GM18861 (cell line): ENCODE results near the gene PTPRN2.

Experiments
- ATAC-seq: cut with Tn5 transposase; IDR thresholded peaks from one replicate; pipeline ENCODE4 v1.9.1; 2021; ENCODE audit not compliant: unreplicated experiment

Gene PTPRN2

DNA sequence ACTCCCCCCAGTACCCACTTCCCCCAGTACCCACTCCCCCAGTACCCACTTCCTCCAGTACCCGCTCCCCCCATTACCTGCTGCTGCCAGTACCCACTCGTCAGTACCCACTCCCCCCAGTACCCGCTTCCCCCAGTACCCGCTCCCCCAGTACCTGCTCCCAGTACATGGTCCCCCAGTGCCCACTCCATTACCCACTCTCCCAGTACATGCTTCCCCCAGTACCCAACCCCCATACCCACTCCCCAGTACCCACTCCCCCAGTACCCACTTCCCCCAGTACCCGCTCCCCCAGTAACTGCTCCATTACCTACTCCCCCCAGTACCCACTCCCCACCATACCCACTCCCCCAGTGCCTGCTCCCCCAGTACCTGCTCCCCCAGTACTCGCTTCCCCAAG lies 700.2 kb downstream of the PTPRN2 start:
- no peak for ATAC-seq

- ATAC-seq, result no peak
These were observed 700.9 kb downstream of the PTPRN2 start for GRCh38 chr7:157886711-157887110.

DNA sequence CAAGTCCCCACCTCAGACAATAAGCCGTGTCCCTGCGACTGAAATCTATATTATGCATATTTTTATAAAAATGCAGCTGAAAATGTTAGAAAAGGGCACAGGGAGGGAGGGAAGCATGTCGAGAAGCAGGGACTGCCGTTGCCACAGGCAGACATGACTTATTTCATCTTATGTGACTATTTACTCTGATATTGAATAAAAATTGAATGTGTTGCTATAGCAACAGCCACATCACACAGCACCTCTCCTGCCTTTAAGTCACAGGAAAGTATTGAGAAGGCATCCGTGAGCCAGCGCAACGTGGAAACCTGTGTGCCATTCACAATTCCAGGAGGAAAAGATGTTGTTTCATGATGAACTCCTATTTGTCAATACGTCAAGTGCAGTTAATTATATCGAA lies 701.4 kb downstream of the PTPRN2 start:
- ATAC-seq, result no peak

- no peak for ATAC-seq
These were observed 702.5 kb downstream of the PTPRN2 start for GRCh38 chr7:157885140-157885539.

DNA sequence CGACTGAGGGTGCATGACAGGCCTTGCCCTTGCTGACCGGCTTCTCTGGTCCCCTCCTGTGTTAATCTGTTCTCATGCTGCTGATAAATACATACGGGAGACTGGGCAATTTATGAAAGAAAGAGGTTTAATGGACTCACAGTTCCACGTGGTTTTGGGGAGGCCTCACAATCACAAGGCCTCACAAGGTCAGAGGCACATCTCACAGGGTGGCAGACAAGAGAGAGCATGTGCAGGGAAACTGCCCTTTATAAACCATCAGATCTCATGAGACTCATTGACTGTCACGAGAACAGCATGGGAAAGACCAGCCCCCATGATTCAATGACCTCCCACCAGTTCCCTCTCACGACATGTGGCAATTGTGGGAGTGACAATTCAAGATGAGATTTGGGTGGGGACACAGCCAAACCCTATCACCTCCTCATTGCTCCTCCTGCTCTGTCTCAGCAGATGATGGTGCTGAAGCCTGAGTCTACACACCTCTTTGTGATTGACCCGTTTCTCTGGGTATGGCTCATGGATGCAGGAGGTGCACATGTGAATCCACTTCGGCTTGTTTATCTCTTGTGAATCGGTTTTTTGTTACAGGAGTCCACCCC lies 703.1 kb downstream of the PTPRN2 start:
- ATAC-seq, result no peak

DNA sequence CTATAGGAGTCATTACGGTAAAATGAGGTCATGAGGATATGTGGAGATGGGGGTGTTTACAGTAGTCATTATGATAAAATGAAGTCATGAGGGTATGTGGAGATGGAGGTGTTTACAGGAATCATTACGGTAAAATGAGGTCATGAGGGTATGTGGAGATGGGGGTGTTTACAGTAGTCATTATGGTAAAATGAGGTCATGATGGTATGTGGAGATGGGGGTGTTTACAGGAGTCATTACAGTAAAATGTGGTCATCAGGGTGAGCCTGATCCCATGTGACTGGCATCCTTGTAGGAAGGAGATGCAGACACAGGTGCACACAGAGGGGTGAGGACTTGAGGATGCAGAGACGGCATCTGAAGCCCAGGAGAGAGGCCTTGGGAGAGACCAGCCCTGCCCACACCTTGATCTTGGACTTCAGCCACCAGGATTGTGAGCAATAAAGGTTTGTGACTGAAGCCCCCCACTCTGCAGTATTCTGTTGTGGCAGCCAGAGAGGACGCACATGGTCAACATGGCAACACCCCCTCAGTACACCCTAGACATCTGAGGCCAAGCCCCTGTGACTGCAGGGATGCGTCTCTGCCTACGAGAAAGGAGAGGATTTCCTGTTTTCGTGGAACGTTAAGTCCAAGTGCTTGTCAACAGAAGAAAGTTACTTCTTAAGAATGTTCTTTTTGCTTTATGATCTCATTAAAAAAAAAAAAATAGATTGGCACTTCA lies 706.4 kb downstream of the PTPRN2 start:
- ATAC-seq, result no peak

DNA sequence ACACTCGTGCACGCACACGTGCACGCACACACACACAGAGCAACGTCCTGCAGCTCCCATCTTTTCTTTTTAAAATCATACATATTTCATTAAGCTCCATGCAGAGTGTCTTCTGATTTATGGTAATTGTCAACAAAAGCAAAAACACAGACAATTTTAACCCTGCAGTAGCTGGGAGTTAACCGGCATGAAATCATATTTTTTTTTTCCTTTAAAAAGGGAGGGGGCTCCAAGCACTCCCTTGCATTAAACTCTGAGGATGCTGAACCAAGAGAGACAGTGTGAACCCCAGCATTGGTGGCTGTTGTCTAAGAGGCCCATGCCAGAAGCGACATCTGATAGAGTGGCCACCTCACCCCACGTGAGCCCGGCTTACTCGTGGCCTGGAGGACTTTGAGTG lies 708.2 kb downstream of the PTPRN2 start:
- no peak for ATAC-seq

GRCh38 chr7:157877298-157878090 lies 710.1 kb downstream of the PTPRN2 start:
- no peak for ATAC-seq

DNA sequence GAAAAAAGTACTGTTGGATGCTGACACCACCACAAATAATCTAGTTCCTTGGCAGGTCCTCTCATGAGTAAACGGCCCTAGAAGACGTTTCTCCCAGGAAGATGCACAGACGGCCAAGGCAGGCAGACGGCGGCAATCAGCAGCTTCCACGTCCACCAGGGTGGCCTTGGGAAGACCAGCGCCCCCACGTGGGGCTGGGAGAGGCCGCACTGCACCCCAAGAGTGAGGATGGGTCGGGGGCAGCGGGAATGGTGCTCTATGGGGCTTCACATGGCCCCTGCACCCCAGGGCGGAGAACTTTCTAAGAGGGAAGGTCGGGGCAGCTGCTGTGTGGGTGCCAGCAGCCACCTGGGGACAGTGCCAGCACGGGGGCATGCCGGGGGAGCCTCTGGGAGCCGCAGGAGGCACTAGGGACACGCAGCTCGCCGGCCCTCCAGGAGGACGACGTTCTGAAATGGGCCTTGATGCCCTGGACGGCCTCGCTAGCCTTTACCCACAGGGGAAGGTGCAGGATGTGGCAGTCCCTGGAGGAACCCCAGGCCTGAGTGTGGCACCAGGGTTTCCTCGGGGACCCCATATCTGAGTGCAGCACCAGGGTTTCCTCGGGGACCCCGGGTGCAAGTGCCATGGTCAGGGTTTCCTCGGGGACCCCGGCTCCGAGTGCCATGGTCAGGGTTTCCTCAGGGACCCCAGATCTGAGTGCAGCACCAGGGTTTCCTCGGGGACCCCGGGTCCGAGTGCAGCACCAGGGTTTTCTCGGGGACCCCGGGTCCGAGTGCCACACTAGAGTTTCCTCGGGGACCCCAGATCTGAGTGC lies 710.9 kb downstream of the PTPRN2 start:
- ATAC-seq, result no peak

- ATAC-seq, result no peak
These were observed 712.1 kb downstream of the PTPRN2 start for GRCh38 chr7:157875230-157876179.

GRCh38 chr7:157874870-157875229 lies 712.8 kb downstream of the PTPRN2 start:
- ATAC-seq, result no peak

GRCh38 chr7:157874208-157874816 lies 713.3 kb downstream of the PTPRN2 start:
- ATAC-seq, result no peak

DNA sequence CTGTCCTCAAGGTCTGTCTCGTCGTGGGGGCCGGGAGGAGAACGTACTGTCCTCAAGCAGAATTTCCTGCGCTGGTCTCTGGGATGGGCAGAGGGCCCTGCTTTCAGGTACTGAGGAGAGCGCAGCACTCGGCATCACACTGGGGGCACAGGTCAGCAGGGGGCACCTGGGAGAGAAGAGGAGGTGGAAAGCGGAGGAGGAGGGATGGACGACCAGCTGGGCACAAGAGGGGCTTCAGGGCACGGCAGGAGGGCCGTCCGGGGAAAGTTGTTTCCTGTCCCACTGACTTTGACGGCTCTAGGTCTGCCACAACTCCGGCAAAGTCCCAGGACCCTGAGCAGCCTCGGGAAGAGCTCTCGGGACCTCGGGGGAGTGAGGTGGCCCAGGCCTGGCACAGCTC lies 714.0 kb downstream of the PTPRN2 start:
- no peak for ATAC-seq

DNA sequence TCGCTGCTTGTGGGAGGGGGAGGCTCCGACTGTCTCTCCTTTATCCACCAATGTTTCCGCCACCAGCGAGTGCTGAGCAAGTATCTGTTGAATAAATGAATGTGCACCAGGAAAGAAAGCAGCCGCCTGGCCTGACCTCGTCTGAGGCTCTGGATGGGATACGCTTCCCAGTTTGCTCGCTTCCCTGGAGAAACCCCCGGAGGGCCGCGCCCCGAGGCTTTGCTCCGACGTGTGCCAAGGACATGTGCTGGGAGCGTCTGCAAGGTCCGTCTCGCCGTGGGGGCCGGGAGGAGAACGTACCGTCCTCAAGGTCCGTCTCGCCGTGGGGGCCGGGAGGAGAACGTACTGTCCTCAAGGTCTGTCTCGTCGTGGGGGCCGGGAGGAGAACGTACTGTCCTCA lies 714.4 kb downstream of the PTPRN2 start:
- ATAC-seq, result no peak

GRCh38 chr7:157872447-157872846 lies 715.2 kb downstream of the PTPRN2 start:
- ATAC-seq, result no peak

- no peak for ATAC-seq
These were observed 715.9 kb downstream of the PTPRN2 start for GRCh38 chr7:157871681-157872080.

DNA sequence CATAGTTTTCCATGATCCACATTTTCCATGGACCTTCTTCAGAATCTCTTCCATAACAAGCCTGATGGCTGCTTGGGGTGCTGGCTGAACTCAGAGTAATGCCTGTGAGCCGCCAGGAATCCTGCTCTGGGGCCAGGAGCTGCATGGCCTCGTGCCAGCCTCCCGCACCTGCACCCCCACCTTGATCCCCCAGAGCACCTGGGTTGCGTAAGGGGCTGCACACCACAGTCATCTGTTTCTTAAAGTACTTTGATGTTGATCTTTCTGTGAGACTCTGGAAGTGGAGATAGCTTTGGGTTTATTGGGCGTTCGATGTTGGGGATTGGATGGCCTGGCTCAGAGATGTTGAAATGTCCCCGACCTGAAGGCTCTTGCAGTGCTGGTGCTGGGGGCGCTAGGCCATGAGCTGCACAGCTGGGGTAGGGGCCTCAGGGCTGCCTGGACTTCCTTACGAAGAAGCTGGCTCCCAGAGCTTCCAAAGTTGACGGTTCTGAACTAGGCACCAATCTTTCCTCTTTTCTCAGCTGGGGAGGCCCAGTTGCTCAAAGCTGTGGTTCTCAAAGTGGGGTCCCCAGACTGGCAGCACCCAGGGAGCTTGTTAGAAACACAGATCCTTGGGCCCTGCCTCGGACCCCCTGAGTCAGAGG lies 716.9 kb downstream of the PTPRN2 start:
- ATAC-seq, result no peak

GRCh38 chr7:157869793-157870192 lies 717.8 kb downstream of the PTPRN2 start:
- ATAC-seq, result no peak

DNA sequence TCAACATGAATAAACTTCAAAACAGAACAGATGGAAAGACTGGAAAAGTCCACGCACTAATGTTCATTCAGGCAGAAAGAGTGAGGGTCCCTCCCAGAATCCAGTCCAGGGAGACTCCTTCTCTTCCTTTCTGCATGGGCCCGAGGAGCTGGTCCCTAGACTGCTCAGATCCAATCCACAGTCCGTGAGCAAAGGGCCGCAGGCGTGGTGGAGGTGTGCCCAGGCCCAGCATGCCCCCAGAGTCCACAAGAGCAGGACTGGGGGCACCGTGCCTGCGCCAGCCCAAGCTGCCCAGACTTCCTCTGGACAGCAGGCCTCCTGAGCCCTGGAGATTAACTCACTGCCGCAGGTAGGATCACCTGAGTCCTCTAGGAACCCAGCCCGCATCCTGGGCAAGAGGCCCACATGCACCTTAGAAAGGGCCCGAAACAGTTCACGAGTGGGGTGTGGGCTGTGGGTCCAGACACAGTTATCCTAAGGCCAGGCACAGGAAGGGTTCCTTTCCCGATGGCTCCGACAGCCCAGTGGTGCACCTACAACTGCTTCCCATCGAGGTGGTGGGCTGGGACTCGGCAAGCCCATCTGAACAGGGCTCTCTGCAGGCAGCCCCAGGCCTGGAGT lies 719.8 kb downstream of the PTPRN2 start:
- no peak for ATAC-seq
